K562 (cell line): ENCODE measurements around the gene TCIRG1. TPM values are rescaled to one million over a fixed set of nuclear protein-coding genes. Genes with fewer than 3 reads are reported as not detected.

Experiments
- ATAC-seq: fragments of 200-7000 bp; cut with Tn5 transposase; 3 replicates; pipeline ENCODE4 v1.9.1; 2020; ENCODE audit warnings: moderate library complexity
- BruUV-seq: library from RNA; stranded (reverse); fragments of 400-500 nt; replicated peaks from 2 replicates; lab custom pipeline; 2021; lab: Mats Ljungman, UMichigan
- CTCF ChIA-PET: fragments of 300-600 bp; formaldehyde crosslinking; extraction: SDS; loops from one replicate; lab custom pipeline; 2021; ENCODE audit warnings: low intra/inter-chr PET ratio; lab: Yijun Ruan, JAX
- POLR2A ChIA-PET: fragments of 300-600, 350-650 bp; sonication (Branson Sonifier 250); formaldehyde crosslinking; extraction: SDS; loops from one replicate; lab custom pipeline; 2021; ENCODE audit warnings: antibody characterized with exemption, inconsistent platforms; lab: Yijun Ruan, JAX
- DNase-seq, 4 experiments: peaks; one replicate each; pipeline versions ENCODE4 v3.0.0 to v3.0.0-alpha.2; 2011 to 2018; ENCODE audit warnings: low spot score in 3 of 4, mixed read lengths in 3 of 4; ENCODE audit errors: extremely low read depth in 1 of 4
- FAIRE-seq: peaks from 2 replicates; lab custom pipeline; 2011; peaks lifted over from hg19 to GRCh38; lab: Jason Lieb, UNC
- H2AFZ ChIP-seq: 2 replicates; pipeline ENCODE4 v1.6.0; 2011; ENCODE audit warnings: low read depth, low read length, control low read depth, inconsistent platforms
- H3K27ac ChIP-seq: fragments of 200-600 bp; 3 replicates; pipeline ENCODE4 v1.8.0; 2011; ENCODE audit warnings: low read depth, mild to moderate bottlenecking, control low read depth, inconsistent platforms, low read length, moderate library complexity, mixed read lengths; ENCODE audit errors: extremely low read depth
- H3K27me3 ChIP-seq, 2 experiments: fragments of 300-600 bp in 1 of 2; 2 replicates in 1 of 2; 3 replicates in 1 of 2; pipeline versions ENCODE4 v1.6.0 to v1.8.0; 2011; ENCODE audit warnings: inconsistent platforms in 2 of 2, low read length in 2 of 2, mild to moderate bottlenecking in 1 of 2, mixed read lengths in 1 of 2, moderate library complexity in 1 of 2; ENCODE audit not compliant: control insufficient read depth in 2 of 2, insufficient read depth in 2 of 2
- H3K36me3 ChIP-seq: fragments of 300-600 bp; 3 replicates; pipeline ENCODE4 v1.8.0; 2011; ENCODE audit warnings: mild to moderate bottlenecking, low read length, inconsistent platforms; ENCODE audit not compliant: control insufficient read depth, insufficient read depth
- H3K4me1 ChIP-seq, 2 experiments: fragments of 200-600 bp in 1 of 2; replicated peaks in 1 of 2; 2 replicates in 1 of 2; 3 replicates in 1 of 2; pipeline versions ENCODE4 v1.5.1 to v1.8.0; 2011; ENCODE audit warnings: inconsistent platforms in 2 of 2, low read length in 2 of 2, mild to moderate bottlenecking in 1 of 2, mixed read lengths in 1 of 2, moderate library complexity in 1 of 2; ENCODE audit not compliant: control insufficient read depth in 2 of 2, insufficient read depth in 2 of 2
- H3K4me2 ChIP-seq: 2 replicates; pipeline ENCODE4 v1.6.1; 2011; ENCODE audit warnings: low read length, control low read depth, inconsistent platforms, mixed read lengths; ENCODE audit not compliant: insufficient read depth
- H3K4me3 ChIP-seq: fragments of 200-600 bp; sonication (generic), shearing (Covaris generic); 2 replicates; pipeline ENCODE4 v1.5.1; 2016; ENCODE audit warnings: control low read depth, inconsistent platforms
- H3K79me2 ChIP-seq: fragments of 200-600 bp; 3 replicates; pipeline ENCODE4 v1.8.0; 2011; ENCODE audit warnings: low read length, inconsistent platforms; ENCODE audit not compliant: control insufficient read depth, insufficient read depth
- H3K9ac ChIP-seq, 2 experiments: 2 replicates each; pipeline versions ENCODE4 v1.6.0 to v1.6.1; 2011; ENCODE audit warnings: low read depth in 2 of 2, low read length in 2 of 2, control low read depth in 1 of 2, inconsistent platforms in 1 of 2, mild to moderate bottlenecking in 1 of 2, mixed read lengths in 1 of 2; ENCODE audit not compliant: insufficient read depth in 1 of 2
- H3K9me1 ChIP-seq: one replicate; pipeline ENCODE4 v1.6.0; 2011; ENCODE audit warnings: inconsistent platforms, mild to moderate bottlenecking, low read length, moderate library complexity; ENCODE audit not compliant: control insufficient read depth, insufficient read depth
- H3K9me3 ChIP-seq: replicated peaks from 2 replicates; pipeline ENCODE4 v1.5.1; 2011; ENCODE audit warnings: low read depth, low read length, inconsistent platforms; ENCODE audit not compliant: control insufficient read depth, insufficient read depth
- H4K20me1 ChIP-seq: replicated peaks from 2 replicates; pipeline ENCODE4 v1.6.1; 2011; ENCODE audit warnings: low read length, inconsistent platforms, mixed read lengths; ENCODE audit not compliant: control insufficient read depth, insufficient read depth
- ARID2 ChIP-seq: fragments of 450-650 bp; IDR thresholded peaks from 2 replicates; pipeline ENCODE4 v1.6.1; 2017; ENCODE audit warnings: antibody characterized with exemption, mild to moderate bottlenecking
- CHD2 ChIP-seq: IDR thresholded peaks from 2 replicates; pipeline ENCODE4 v1.6.1; 2011; ENCODE audit warnings: low read depth, low read length
- HDAC1 ChIP-seq, 2 experiments: fragments of 450-650 bp; IDR thresholded peaks; 2 replicates each; pipeline ENCODE4 v1.6.1; 2016 to 2017; ENCODE audit warnings: inconsistent platforms in 1 of 2, mild to moderate bottlenecking in 1 of 2, moderate library complexity in 1 of 2
- JUN ChIP-seq, 2 experiments: sonication (generic) in 1 of 2; formaldehyde crosslinking in 1 of 2; IDR thresholded peaks; 2 replicates each; pipeline versions ENCODE4 v1.6.1 to v1.8.0; 2012 to 2022; ENCODE audit warnings: borderline replicate concordance in 2 of 2, mild to moderate bottlenecking in 2 of 2, improper control_type of control experiment in 1 of 2, low read depth in 1 of 2, low read length in 1 of 2, missing genetic modification reagents in 1 of 2
- MYNN ChIP-seq, 2 experiments: sonication (generic); formaldehyde crosslinking in 1 of 2; IDR thresholded peaks; 2 replicates each; pipeline versions ENCODE4 v1.5.0 to v1.6.1; 2016 to 2020; ENCODE audit warnings: antibody characterized with exemption in 1 of 2, missing genetic modification reagents in 1 of 2
- NFYB ChIP-seq: IDR thresholded peaks from 2 replicates; pipeline ENCODE4 v1.6.1; 2011; ENCODE audit warnings: mild to moderate bottlenecking, moderate library complexity; ENCODE audit not compliant: insufficient read length; ENCODE audit errors: extremely low read depth
- PURB ChIP-seq: sonication (generic); formaldehyde crosslinking; IDR thresholded peaks from 2 replicates; pipeline ENCODE4 v1.9.0; 2021; ENCODE audit warnings: low read depth, mild to moderate bottlenecking, missing genetic modification reagents
- PYGO2 ChIP-seq: fragments of 450-650 bp; IDR thresholded peaks from 2 replicates; pipeline ENCODE4 v1.6.1; 2016; ENCODE audit warnings: mild to moderate bottlenecking, missing genetic modification characterization, moderate library complexity, missing compliant biosample characterization
- RBM25 ChIP-seq: fragments of 200-400 bp; formaldehyde crosslinking; IDR thresholded peaks from 2 replicates; pipeline ENCODE4 v1.6.1; 2018; ENCODE audit warnings: low read length, low read depth, moderate library complexity; ENCODE audit not compliant: severe bottlenecking
- SMARCA4 ChIP-seq: fragments of 450-650 bp; IDR thresholded peaks from 2 replicates; pipeline ENCODE4 v1.6.1; 2016
- TFAP4 ChIP-seq: sonication (generic); formaldehyde crosslinking; IDR thresholded peaks from 2 replicates; pipeline ENCODE4 v1.8.0; 2022; ENCODE audit warnings: missing genetic modification reagents, mild to moderate bottlenecking, moderate library complexity, borderline replicate concordance
- ZNF436 ChIP-seq: fragments of 250-450, 450-650 bp; sonication (Bioruptor Pico); formaldehyde crosslinking; IDR thresholded peaks from 2 replicates; pipeline ENCODE4 v1.7.0; 2020; ENCODE audit warnings: mild to moderate bottlenecking
- ZNF57 ChIP-seq: fragments of 450-650 bp; formaldehyde crosslinking; IDR thresholded peaks from 2 replicates; pipeline ENCODE4 v1.4.0; 2020; ENCODE audit warnings: mild to moderate bottlenecking, moderate library complexity
- ZNF79 ChIP-seq: fragments of 250-450 bp; sonication (Bioruptor Pico); IDR thresholded peaks from 2 replicates; pipeline ENCODE4 v1.4.0; 2020; ENCODE audit warnings: low read depth, mild to moderate bottlenecking, moderate library complexity
- WGBS: fragments of 100-300 bp; shearing (Covaris generic); methylation state at CpG from one replicate; pipeline ENCODE4 v1.1.6; 2016; ENCODE audit warnings: low coverage, mixed read lengths; ENCODE audit not compliant: insufficient coverage; ENCODE audit errors: missing lambda C conversion rate; 5-methylcytosine and 5-hydroxymethylcytosine counted together
- in situ Hi-C: fragments of 300-500 bp; cut with MboI; formaldehyde crosslinking; loops from 4 replicates; pipeline ENCODE4 v1.15.0; 2018; ENCODE audit warnings: inconsistent platforms, mixed read lengths
- intact Hi-C: fragments of 100-400 bp; cut with micrococcal nuclease; formaldehyde crosslinking; loops from 2 replicates; pipeline ENCODE4 v1.14.2; 2022
- polyA plus RNA-seq, 8 experiments: library from polyadenylated mRNA; depleted of rRNA in 4 of 8; stranded (reverse) in 5 of 8; unstranded in 3 of 8; fragments of >200 nt; fragmentation: Nextera tagmentation in 2 of 8; fragmentation: Illumina TruSeq in 1 of 8; extraction: Ambion mirVana in 2 of 8; extraction: Trizol in 1 of 8; gene quantifications; 2 replicates each; pipeline versions ENCODE4 v1.2.1 to v1.2.3, GENCODE V29; 2011 to 2014; ENCODE audit warnings: inconsistent platforms in 1 of 8, missing spikeins in 1 of 8
- total RNA-seq, 7 experiments: library from RNA; depleted of rRNA in 6 of 7; stranded (reverse); fragments of >200 nt in 6 of 7; fragmentation: Illumina TruSeq in 2 of 7; extraction: Trizol in 2 of 7; gene quantifications; 2 replicates each; pipeline versions ENCODE4 v1.2.1 to v1.2.3, GENCODE V29; 2011 to 2021; ENCODE audit warnings: low replicate concordance in 1 of 7
- TF ChIP-seq, protein P1 (sequence below): sonication (generic); formaldehyde crosslinking; IDR thresholded peaks from 2 replicates; pipeline ENCODE4 v1.8.0; 2022; ENCODE audit warnings: mild to moderate bottlenecking, missing genetic modification reagents

TCIRG1 gene
- total and polyA plus RNA-seq, 9 of the 15 experiments (the other 6 are each of a cell fraction or from before 2014, with no cell fraction given) = 0.49 to 143 (median 24.4) TPM

- POLR2A ChIA-PET = no interaction called here
- Histone ChIP-seq H4K20me1 (no peaks in the 10 kb centered on the region), H3K9ac (peak overlapping the region in 1 of 2 experiments; percentile 13; a peak in 1 of 4 replicates), H3K4me1 (peaks cover 14 to 58% of the 10 kb centered on the region in 2 experiments), H3K27ac (no peak overlapping the region), H3K79me2 (no peaks in the 10 kb centered on the region), H3K9me1 (no peaks in the 10 kb centered on the region), H3K4me2 (no peak overlapping the region), H3K4me3 (no peak overlapping the region), H3K9me3 (no peaks in the 10 kb centered on the region), H2AFZ (no peak overlapping the region), H3K27me3 (no peaks in the 10 kb centered on the region; a peak in 1 of 5 replicates), H3K36me3 (0 out of 3 replicates have a peak, but pooled peaks cover 2% of the 10 kb centered on the region)
- ATAC-seq (no peak), DNase-seq (no peak), FAIRE-seq (no peak)
- BruUV-seq = no TSS peak
- CTCF ChIA-PET = no interaction called here
- in situ Hi-C loops = no loop called here
- no peak for TF ChIP-seq PURB
- peak; percentile 57 for TF ChIP-seq RBM25
- WGBS = 63% methylated on average over 5 of the region's 5 CpGs
- intact Hi-C loops = no loop called here
Measured at GRCh38 chr11:67999704-68000103, 39.1 kb upstream of the TCIRG1 start.

GRCh38 chr11:68002575-68002937 is 36.3 kb upstream of the TCIRG1 start:
- no peaks in the 10 kb centered on the region for H3K79me2 ChIP-seq
- H3K9me1 ChIP-seq = no peaks in the 10 kb centered on the region
- BruUV-seq = no TSS peak
- ChIA-PET POLR2A (interaction anchor here (0.6 to 1.2 kb wide), 4 partner anchors 20 to 188 kb away, joined by 3 to 4 read pairs (median 4); no protein-coding TSS in a partner anchor), CTCF (no interaction called here)
- 0 out of 3 replicates have a peak, but pooled peaks cover 2% of the 10 kb centered on the region for H3K36me3 ChIP-seq
- H4K20me1 ChIP-seq = no peaks in the 10 kb centered on the region
- DNase-seq = no peak
- WGBS = 69% methylated on average over 8 of the region's 9 CpGs
- no peaks in the 10 kb centered on the region for H3K27me3 ChIP-seq
- H3K9ac ChIP-seq = peak overlapping the region in 1 of 2 experiments; percentile 93; a peak in 1 of 4 replicates
- no peaks in the 10 kb centered on the region for H3K9me3 ChIP-seq
- H3K4me2 ChIP-seq = 0 out of 2 replicates have a peak overlapping the region, but pooled peaks have one; percentile 1
- no peak for FAIRE-seq
- H3K4me1 ChIP-seq = peaks cover 9 to 47% of the 10 kb centered on the region in 2 experiments
- H3K27ac ChIP-seq = no peak overlapping the region
- no peak overlapping the region for H2AFZ ChIP-seq
- no peak for ATAC-seq
- in situ Hi-C loops = no loop called here
- no peak overlapping the region for H3K4me3 ChIP-seq
- no peak for TF ChIP-seq ZNF57
- TF ChIP-seq PYGO2 (tag) = no peak
- TF ChIP-seq TFAP4 = no peak
- no peak for TF ChIP-seq NFYB
- TF ChIP-seq, protein P1, sequence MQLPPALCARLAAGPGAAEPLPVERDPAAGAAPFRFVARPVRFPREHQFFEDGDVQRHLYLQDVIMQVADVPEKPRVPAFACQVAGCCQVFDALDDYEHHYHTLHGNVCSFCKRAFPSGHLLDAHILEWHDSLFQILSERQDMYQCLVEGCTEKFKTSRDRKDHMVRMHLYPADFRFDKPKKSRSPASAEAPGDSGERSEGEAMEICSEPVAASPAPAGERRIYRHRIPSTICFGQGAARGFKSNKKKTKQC (CRISPR knock-in tag) = no peak
- TF ChIP-seq JUN (IDR thresholded peaks at IDR 0.05; ENCODE audit: borderline replicate concordance, low read depth, low read length) = no peak
- TF ChIP-seq JUN (CRISPR knock-in tag; IDR thresholded peaks at IDR 0.05; ENCODE audit: borderline replicate concordance) = no peak
- no peak for TF ChIP-seq ARID2
- TF ChIP-seq CHD2 = no peak
- no peak for TF ChIP-seq ZNF436 (CRISPR knock-in tag)
- TF ChIP-seq SMARCA4 = no peak
- no peak for TF ChIP-seq MYNN (IDR thresholded peaks at IDR 0.05)
- TF ChIP-seq MYNN (CRISPR knock-in tag; IDR thresholded peaks at IDR 0.05) = no peak
- TF ChIP-seq ZNF79 = no peak
- no peak for TF ChIP-seq HDAC1 (IDR thresholded peaks at IDR 0.05)
- TF ChIP-seq, all 486 proteins: peak for 0
- intact Hi-C loops = no loop called here
